ENCODE measurements around the gene TP73. TPM values are rescaled to one million over a fixed set of nuclear protein-coding genes. Genes with fewer than 3 reads are reported as not detected.
A peak's percentile ranks its signal among the peaks of the same experiment; 100 is the strongest.

Gene TP73
- total RNA-seq, 4 donors from 2014 or later, result 4.9 to 8.8 (median 7.0) TPM

- WGBS, 2 donors, result 0 to 8% methylated on average over 1 to 4 of the region's 108 CpGs
- peak in 1 of 4 donors; percentile 66 for TF ChIP-seq POLR2A (IDR thresholded peaks at IDR 0.05)
- TF ChIP-seq, protein P1, sequence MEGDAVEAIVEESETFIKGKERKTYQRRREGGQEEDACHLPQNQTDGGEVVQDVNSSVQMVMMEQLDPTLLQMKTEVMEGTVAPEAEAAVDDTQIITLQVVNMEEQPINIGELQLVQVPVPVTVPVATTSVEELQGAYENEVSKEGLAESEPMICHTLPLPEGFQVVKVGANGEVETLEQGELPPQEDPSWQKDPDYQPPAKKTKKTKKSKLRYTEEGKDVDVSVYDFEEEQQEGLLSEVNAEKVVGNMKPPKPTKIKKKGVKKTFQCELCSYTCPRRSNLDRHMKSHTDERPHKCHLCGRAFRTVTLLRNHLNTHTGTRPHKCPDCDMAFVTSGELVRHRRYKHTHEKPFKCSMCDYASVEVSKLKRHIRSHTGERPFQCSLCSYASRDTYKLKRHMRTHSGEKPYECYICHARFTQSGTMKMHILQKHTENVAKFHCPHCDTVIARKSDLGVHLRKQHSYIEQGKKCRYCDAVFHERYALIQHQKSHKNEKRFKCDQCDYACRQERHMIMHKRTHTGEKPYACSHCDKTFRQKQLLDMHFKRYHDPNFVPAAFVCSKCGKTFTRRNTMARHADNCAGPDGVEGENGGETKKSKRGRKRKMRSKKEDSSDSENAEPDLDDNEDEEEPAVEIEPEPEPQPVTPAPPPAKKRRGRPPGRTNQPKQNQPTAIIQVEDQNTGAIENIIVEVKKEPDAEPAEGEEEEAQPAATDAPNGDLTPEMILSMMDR (IDR thresholded peaks at IDR 0.05), result peak in 1 of 6 experiments; percentile 37
- intact Hi-C loops (cut with DNase I), result loop anchor here (5.0 kb wide), 1 partner anchor 172 kb away; the partner anchor contains the start of gene ARHGEF16
- Histone ChIP-seq H3K27me3 (no peaks in the 10 kb centered on the region), H3K4me3 (peak within 1 kb of the TSS; percentile 83 to 99 (median 90)), H3K36me3 (peaks cover 9 to 32% (median 21%) of the 10 kb centered on the region in 3 donors), H3K9me3 (no peaks in the 10 kb centered on the region), H3K4me1 (peaks cover 24 to 40% (median 26%) of the 10 kb centered on the region in 3 donors), H3K27ac (peak within 1 kb of the TSS; percentile 84 to 97 (median 92))
- DNase-seq, result peak; percentile 84
Measured at GRCh38 chr1:3624200-3625136, 27.8 kb upstream of the TP73 start, which contains the start of gene TPRG1L. Gene TPRG1L (plus strand): TSS chr1:3625015. CDS start chr1:3625073, 58 bp downstream.

DNA sequence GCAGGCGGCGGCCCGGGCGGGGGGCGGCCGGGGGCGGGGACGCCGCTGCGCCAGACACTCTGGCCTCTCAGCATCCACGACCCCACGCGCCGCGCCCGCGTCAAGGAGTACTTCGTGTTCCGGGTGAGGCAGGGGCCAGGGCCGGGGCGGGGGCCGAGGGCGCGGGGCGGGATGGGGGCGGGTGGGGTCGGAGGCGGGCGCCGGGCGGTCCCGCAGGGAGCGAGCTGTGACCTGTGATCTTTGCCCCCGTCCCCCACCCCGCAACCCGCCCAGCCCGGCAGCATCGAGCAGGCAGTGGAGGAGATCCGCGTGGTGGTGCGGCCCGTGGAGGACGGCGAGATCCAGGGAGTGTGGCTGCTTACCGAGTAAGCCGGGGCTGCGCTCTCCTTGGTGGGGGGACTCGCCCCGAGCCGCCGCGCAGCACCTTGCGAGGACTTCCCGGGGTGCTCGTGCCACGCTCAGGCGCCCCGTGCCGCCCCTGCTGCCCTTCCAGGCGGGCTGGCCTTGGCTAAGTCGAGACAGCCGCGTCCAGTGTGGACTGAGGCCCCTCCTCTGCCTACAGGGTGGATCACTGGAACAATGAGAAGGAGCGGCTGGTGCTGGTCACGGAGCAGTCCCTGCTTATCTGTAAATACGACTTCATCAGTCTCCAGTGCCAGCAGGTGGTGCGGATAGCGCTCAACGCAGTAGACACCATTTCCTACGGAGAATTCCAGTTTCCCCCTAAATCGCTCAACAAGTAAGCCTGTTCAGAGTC is 27.0 kb upstream of the TP73 start:
- WGBS, 2 donors, result 7 to 8% methylated on average over 14 to 16 of the region's 71 CpGs
- Histone ChIP-seq H3K9me3 (no peaks in the 10 kb centered on the region), H3K4me1 (peaks cover 24 to 40% (median 26%) of the 10 kb centered on the region in 3 donors), H3K36me3 (peaks cover 9 to 40% (median 21%) of the 10 kb centered on the region in 3 donors), H3K27ac (peak overlapping the region; percentile 78 to 97 (median 92)), H3K27me3 (no peaks in the 10 kb centered on the region), H3K4me3 (peak overlapping the region; percentile 83 to 99 (median 90))
- intact Hi-C loops (cut with DNase I), result no loop called here
- no peak for DNase-seq
- TF ChIP-seq, protein P1 (IDR thresholded peaks at IDR 0.05), result peak in 1 of 6 experiments; percentile 14
- TF ChIP-seq POLR2A (IDR thresholded peaks at IDR 0.05), result no peak

- intact Hi-C loops (cut with DNase I), result no loop called here
- H3K4me3 ChIP-seq, result peak overlapping the region in 3 of 4 donors; percentile 90 to 99 (median 91)
- TF ChIP-seq, protein P1 (IDR thresholded peaks at IDR 0.05), result no peak
- TF ChIP-seq POLR2A (IDR thresholded peaks at IDR 0.05), result no peak
- no peak for DNase-seq
- no peaks in the 10 kb centered on the region for H3K27me3 ChIP-seq
- H3K27ac ChIP-seq, result peak overlapping the region in 3 of 4 donors; percentile 78 to 97 (median 90)
- H3K4me1 ChIP-seq, result peaks cover 24 to 43% (median 27%) of the 10 kb centered on the region in 3 donors
- H3K36me3 ChIP-seq, result peaks cover 9 to 47% (median 21%) of the 10 kb centered on the region in 3 donors
- WGBS, 2 donors, result 78 to 79% methylated on average over 4 of the region's 4 CpGs
- no peaks in the 10 kb centered on the region for H3K9me3 ChIP-seq
Measured at GRCh38 chr1:3626025-3626424, 26.3 kb upstream of the TP73 start.

- TF ChIP-seq POLR2A (IDR thresholded peaks at IDR 0.05), result no peak
- TF ChIP-seq, protein P1 (IDR thresholded peaks at IDR 0.05), result no peak
- intact Hi-C loops (cut with DNase I), result no loop called here
- WGBS, 2 donors, result 90 to 98% methylated on average over 16 to 23 of the region's 26 CpGs
- Histone ChIP-seq H3K27ac (no peak overlapping the region), H3K27me3 (no peaks in the 10 kb centered on the region), H3K36me3 (peaks cover 9 to 64% (median 21%) of the 10 kb centered on the region in 3 donors), H3K4me3 (no peak overlapping the region), H3K4me1 (peaks cover 31 to 55% (median 34%) of the 10 kb centered on the region in 3 donors), H3K9me3 (no peaks in the 10 kb centered on the region)
- no peak for DNase-seq
Measured at GRCh38 chr1:3627515-3628253, 24.6 kb upstream of the TP73 start.
